ENCODE measurements around the gene MDM2. TPM values are rescaled to one million over a fixed set of nuclear protein-coding genes. Genes with fewer than 3 reads are reported as not detected.

MDM2 gene
- total RNA-seq, 1 donor from 2014 or later = 85.1 TPM

DNA sequence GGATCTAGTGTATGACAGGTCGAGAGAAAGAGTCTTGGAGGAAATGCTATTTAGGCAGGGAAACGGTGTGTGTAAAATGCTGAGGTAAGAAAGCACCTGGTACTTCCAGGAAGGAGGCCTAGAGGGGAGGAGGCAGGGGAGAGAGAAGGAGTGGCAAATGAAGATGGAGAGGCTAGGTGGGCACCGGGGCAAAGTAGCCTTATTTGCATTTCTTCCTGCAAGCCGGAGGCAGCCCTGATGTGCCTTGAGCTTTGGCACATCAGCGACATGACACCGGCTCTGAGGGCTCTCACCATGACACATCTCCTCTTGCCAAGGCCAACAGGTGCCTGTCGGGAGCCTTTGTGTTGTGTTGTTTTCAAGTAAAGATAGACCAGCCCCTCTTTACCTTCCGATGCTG lies 63.4 kb downstream of the MDM2 start:
- H3K4me3 ChIP-seq (ENCODE audit: low read length in 3 of 3) = no peak overlapping the region
- H3K4me1 ChIP-seq (ENCODE audit: control insufficient read depth in 3 of 3, insufficient read depth in 3 of 3, low read length in 3 of 3) = no peaks in the 10 kb centered on the region
- H3K9me3 ChIP-seq (ENCODE audit: control insufficient read depth in 3 of 3, low read length in 3 of 3) = no peaks in the 10 kb centered on the region
- peaks cover 0 to 5% (median 0%) of the 10 kb centered on the region in 3 donors for H3K36me3 ChIP-seq (ENCODE audit: control insufficient read depth in 3 of 3, insufficient read depth in 3 of 3, low read length in 3 of 3)
- H3K9ac ChIP-seq (ENCODE audit: low read depth in 1 of 3, low read length in 3 of 3) = no peak overlapping the region
- no peaks in the 10 kb centered on the region for H3K27me3 ChIP-seq (ENCODE audit: control insufficient read depth in 3 of 3, insufficient read depth in 3 of 3, low read length in 3 of 3)
- H3K27ac ChIP-seq (ENCODE audit: low read depth, low read length) = no peak overlapping the region

DNA sequence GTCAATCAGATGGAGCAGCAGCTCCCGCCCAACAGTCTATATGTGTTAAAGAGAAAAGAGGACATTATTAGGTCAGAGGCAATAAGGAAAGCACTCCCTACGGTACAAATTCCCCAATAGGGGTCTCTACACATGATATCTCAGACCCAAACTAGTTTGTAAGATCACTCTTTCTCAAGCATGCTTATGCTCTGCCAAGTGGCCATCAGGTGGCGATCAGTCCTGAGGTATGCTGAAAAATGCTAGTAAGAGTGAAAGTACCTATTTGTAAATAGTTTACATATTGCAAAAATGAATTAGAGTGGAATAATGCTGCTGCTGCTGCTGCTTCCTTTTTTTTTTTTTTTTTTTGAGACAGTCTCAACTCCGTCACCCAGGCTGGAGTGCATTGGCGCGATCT lies 63.9 kb downstream of the MDM2 start:
- Histone ChIP-seq H3K27ac (ENCODE audit: low read depth, low read length) (no peak overlapping the region), H3K36me3 (ENCODE audit: control insufficient read depth in 3 of 3, insufficient read depth in 3 of 3, low read length in 3 of 3) (peaks cover 0 to 5% (median 0%) of the 10 kb centered on the region in 3 donors), H3K9ac (ENCODE audit: low read depth in 1 of 3, low read length in 3 of 3) (no peak overlapping the region), H3K4me1 (ENCODE audit: control insufficient read depth in 3 of 3, insufficient read depth in 3 of 3, low read length in 3 of 3) (no peaks in the 10 kb centered on the region), H3K9me3 (ENCODE audit: control insufficient read depth in 3 of 3, low read length in 3 of 3) (no peaks in the 10 kb centered on the region), H3K4me3 (ENCODE audit: low read length in 3 of 3) (no peak overlapping the region), H3K27me3 (ENCODE audit: control insufficient read depth in 3 of 3, insufficient read depth in 3 of 3, low read length in 3 of 3) (no peaks in the 10 kb centered on the region)

DNA sequence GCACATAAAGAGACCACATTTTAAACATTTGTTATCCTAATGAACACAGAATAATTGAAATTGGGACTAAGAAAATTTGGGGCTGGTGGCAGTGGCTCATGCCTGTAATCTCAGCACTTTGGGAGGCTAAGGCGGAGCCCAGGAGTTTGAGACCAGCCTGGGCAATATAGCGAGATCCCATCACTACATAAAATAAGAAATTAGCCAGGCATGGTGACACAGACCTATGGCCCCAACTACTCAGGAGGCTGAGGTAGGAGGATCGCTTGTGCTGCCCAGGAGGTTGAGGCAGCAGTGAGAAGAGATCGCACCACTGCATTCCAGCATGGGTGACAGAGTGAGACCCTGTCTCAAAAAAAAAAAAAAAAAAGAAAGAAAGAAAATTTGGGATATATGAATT lies 65.3 kb downstream of the MDM2 start:
- Histone ChIP-seq H3K4me3 (ENCODE audit: low read length in 3 of 3) (no peak overlapping the region), H3K9ac (ENCODE audit: low read depth in 1 of 3, low read length in 3 of 3) (no peak overlapping the region)

DNA sequence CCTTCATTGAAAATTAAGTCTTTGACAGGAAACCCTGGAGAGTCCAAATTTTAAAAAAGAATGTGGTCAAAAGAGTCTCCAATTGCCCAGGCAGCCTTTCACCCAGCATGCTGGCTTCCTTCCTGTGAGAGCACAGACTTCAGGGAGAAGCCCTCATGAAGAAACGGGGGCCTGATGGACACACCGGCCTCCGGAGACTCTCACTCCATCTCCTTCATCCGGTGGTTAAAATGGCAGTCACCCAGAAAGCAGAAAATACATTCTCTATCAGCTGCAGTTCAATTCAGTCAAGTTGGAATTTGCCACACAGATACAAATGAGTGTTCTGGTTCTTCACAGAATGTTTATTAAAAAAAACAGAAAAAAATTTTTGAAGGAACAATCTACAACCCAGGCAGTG lies 68.5 kb downstream of the MDM2 start:
- Histone ChIP-seq H3K27ac (ENCODE audit: low read depth, low read length) (no peak overlapping the region), H3K36me3 (ENCODE audit: control insufficient read depth in 3 of 3, insufficient read depth in 3 of 3, low read length in 3 of 3) (peaks cover 0 to 2% (median 0%) of the 10 kb centered on the region in 3 donors), H3K9me3 (ENCODE audit: control insufficient read depth in 3 of 3, low read length in 3 of 3) (no peaks in the 10 kb centered on the region), H3K4me1 (ENCODE audit: control insufficient read depth in 3 of 3, insufficient read depth in 3 of 3, low read length in 3 of 3) (no peaks in the 10 kb centered on the region), H3K4me3 (ENCODE audit: low read length in 3 of 3) (no peak overlapping the region), H3K9ac (ENCODE audit: low read depth in 1 of 3, low read length in 3 of 3) (no peak overlapping the region), H3K27me3 (ENCODE audit: control insufficient read depth in 3 of 3, insufficient read depth in 3 of 3, low read length in 3 of 3) (no peaks in the 10 kb centered on the region)

More for the DNA sequence above, 65.3 kb downstream of the MDM2 start:
- H3K36me3 ChIP-seq (ENCODE audit: control insufficient read depth in 3 of 3, insufficient read depth in 3 of 3, low read length in 3 of 3) = peaks cover 0 to 5% (median 0%) of the 10 kb centered on the region in 3 donors
- no peaks in the 10 kb centered on the region for H3K9me3 ChIP-seq (ENCODE audit: control insufficient read depth in 3 of 3, low read length in 3 of 3)
- H3K27me3 ChIP-seq (ENCODE audit: control insufficient read depth in 3 of 3, insufficient read depth in 3 of 3, low read length in 3 of 3) = no peaks in the 10 kb centered on the region
- H3K27ac ChIP-seq (ENCODE audit: low read depth, low read length) = no peak overlapping the region
- no peaks in the 10 kb centered on the region for H3K4me1 ChIP-seq (ENCODE audit: control insufficient read depth in 3 of 3, insufficient read depth in 3 of 3, low read length in 3 of 3)

DNA sequence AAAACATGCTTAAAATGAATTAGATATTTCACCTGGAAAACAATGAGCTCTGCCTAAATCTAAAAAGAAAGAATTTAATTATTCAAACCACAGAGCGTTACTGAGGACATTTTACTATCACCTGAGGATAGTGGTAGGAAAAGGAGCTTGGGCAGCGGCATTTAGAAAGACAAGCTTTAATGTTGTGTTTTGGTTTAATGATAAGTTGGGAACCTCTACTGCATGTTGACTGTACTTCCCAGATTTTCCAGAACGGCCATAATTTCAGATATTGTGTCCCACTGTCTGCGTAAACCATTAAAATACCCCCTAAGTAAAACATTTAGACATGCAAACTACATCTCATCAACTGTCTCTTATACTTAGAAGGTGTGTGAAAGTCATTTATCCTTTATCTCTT lies 69.6 kb downstream of the MDM2 start:
- no peaks in the 10 kb centered on the region for H3K4me1 ChIP-seq (ENCODE audit: control insufficient read depth in 3 of 3, insufficient read depth in 3 of 3, low read length in 3 of 3)
- no peak overlapping the region for H3K4me3 ChIP-seq (ENCODE audit: low read length in 3 of 3)
- no peaks in the 10 kb centered on the region for H3K27me3 ChIP-seq (ENCODE audit: control insufficient read depth in 3 of 3, insufficient read depth in 3 of 3, low read length in 3 of 3)
- no peaks in the 10 kb centered on the region for H3K36me3 ChIP-seq (ENCODE audit: control insufficient read depth in 3 of 3, insufficient read depth in 3 of 3, low read length in 3 of 3)
- no peaks in the 10 kb centered on the region for H3K9me3 ChIP-seq (ENCODE audit: control insufficient read depth in 3 of 3, low read length in 3 of 3)
- H3K9ac ChIP-seq (ENCODE audit: low read depth in 1 of 3, low read length in 3 of 3) = no peak overlapping the region
- H3K27ac ChIP-seq (ENCODE audit: low read depth, low read length) = no peak overlapping the region

DNA sequence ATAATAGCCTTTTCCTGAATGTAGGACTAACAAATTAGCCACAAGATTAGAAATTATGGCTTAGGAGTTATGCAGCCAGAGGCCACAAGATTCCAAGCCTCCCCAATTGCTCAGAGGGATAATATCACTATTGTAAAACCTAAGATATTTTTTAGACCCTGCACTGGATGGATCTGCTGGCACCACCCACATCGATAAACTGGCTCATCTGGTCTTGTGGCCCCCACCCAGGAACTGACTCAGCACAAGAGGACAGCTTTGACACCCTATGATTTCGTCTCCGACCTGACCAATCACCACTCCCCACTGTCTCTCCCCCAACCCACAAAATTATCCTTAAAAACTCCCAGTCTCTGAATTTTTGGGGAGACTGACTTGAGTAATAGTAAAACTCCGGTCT lies 70.3 kb downstream of the MDM2 start:
- Histone ChIP-seq H3K36me3 (ENCODE audit: control insufficient read depth in 3 of 3, insufficient read depth in 3 of 3, low read length in 3 of 3) (no peaks in the 10 kb centered on the region), H3K27ac (ENCODE audit: low read depth, low read length) (no peak overlapping the region), H3K9ac (ENCODE audit: low read depth in 1 of 3, low read length in 3 of 3) (no peak overlapping the region), H3K27me3 (ENCODE audit: control insufficient read depth in 3 of 3, insufficient read depth in 3 of 3, low read length in 3 of 3) (peaks cover 0 to under 1% (median 0%) of the 10 kb centered on the region in 3 donors), H3K4me1 (ENCODE audit: control insufficient read depth in 3 of 3, insufficient read depth in 3 of 3, low read length in 3 of 3) (no peaks in the 10 kb centered on the region), H3K9me3 (ENCODE audit: control insufficient read depth in 3 of 3, low read length in 3 of 3) (no peaks in the 10 kb centered on the region), H3K4me3 (ENCODE audit: low read length in 3 of 3) (no peak overlapping the region)

DNA sequence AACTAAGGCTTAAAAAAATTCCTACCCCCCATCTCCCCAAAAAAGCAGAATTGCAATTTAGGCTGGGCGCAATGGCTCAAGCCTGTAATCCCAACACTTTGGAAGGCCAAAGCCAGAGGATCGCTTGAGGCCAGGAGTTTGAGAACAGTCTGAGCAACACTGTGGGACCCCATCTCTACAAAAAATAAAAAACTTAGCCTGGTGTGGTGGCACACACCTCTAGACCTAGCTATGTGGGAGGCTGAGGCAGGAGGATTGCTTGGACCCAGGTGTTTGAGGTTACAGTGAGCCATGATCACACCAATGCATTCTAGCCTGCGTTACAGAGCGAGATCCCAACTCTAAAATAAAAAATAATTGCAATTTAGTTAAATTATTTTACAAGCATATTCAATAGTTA lies 70.9 kb downstream of the MDM2 start:
- Histone ChIP-seq H3K9me3 (ENCODE audit: control insufficient read depth in 3 of 3, low read length in 3 of 3) (no peaks in the 10 kb centered on the region), H3K4me1 (ENCODE audit: control insufficient read depth in 3 of 3, insufficient read depth in 3 of 3, low read length in 3 of 3) (no peaks in the 10 kb centered on the region), H3K36me3 (ENCODE audit: control insufficient read depth in 3 of 3, insufficient read depth in 3 of 3, low read length in 3 of 3) (no peaks in the 10 kb centered on the region), H3K4me3 (ENCODE audit: low read length in 3 of 3) (no peak overlapping the region), H3K27ac (ENCODE audit: low read depth, low read length) (no peak overlapping the region), H3K27me3 (ENCODE audit: control insufficient read depth in 3 of 3, insufficient read depth in 3 of 3, low read length in 3 of 3) (peaks cover 0 to 2% (median 0%) of the 10 kb centered on the region in 3 donors), H3K9ac (ENCODE audit: low read depth in 1 of 3, low read length in 3 of 3) (no peak overlapping the region)

DNA sequence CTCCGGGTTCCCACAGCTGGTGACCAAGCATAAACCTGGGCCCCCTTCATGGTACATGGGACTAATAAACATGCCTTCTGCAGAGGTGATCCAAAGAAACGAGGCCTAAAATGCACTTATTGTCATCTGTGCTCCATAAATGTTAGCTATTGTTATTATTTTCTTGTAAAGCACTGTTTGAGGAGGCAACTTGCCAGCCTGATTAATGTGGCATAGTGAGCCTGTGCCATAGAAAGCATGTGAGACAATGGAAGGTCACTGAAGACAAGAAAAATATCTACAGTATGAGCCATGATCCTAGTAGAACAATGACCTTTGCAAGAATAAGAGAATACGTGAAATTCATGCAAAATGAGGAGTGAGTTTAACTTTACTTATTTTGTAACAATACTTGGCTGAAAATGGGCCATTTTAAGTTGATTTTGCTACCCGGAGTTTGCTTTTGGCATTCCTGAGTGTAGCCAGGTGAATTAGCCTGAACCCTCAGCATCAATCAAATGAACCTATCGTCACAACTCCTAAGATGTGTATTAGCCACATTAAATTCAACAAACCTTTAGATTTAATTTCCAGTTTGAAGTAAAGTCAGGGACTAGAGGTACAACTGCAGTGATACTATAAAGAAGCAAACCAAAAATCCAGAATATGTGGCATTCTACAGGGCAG lies 72.8 kb downstream of the MDM2 start:
- no peaks in the 10 kb centered on the region for H3K36me3 ChIP-seq (ENCODE audit: control insufficient read depth in 3 of 3, insufficient read depth in 3 of 3, low read length in 3 of 3)
- no peak overlapping the region for H3K4me3 ChIP-seq (ENCODE audit: low read length in 3 of 3)
- H3K4me1 ChIP-seq (ENCODE audit: control insufficient read depth in 3 of 3, insufficient read depth in 3 of 3, low read length in 3 of 3) = no peaks in the 10 kb centered on the region
- H3K27ac ChIP-seq (ENCODE audit: low read depth, low read length) = no peak overlapping the region
- H3K9me3 ChIP-seq (ENCODE audit: control insufficient read depth in 3 of 3, low read length in 3 of 3) = no peaks in the 10 kb centered on the region
- peaks cover 0 to 2% (median 0%) of the 10 kb centered on the region in 3 donors for H3K27me3 ChIP-seq (ENCODE audit: control insufficient read depth in 3 of 3, insufficient read depth in 3 of 3, low read length in 3 of 3)
- no peak overlapping the region for H3K9ac ChIP-seq (ENCODE audit: low read depth in 1 of 3, low read length in 3 of 3)

DNA sequence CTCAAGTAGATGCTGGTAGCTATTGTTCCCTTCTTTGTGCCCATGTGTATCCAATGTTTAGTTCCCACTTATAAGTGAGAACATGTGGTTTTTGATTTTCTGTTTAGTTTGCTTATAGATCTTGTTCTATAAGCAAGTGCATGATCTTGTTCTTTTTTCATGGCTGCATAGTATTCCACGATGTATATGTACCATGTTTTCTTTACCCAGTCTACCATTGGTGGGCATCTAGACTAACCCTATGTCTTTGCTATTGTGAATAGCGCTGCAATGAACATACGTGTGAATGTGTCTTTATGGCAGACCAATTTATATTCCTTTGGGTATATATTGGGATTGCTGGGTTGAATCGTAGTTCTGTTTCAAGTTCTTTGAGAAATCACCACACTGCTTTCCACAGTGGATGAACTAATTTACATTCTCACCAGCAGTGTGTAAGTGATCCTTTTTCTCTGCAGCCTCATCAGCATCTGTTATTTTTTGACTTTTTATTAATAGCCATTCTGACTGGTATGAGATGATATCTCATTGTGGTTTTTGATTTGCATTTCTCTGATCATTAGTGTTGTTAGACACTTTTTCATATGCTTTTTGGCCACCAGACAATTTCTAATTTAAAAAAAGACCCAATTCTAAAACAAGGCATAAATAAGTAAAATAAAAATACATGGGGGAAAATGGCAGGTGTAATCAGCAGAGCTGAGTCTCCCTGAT lies 74.4 kb downstream of the MDM2 start:
- no peaks in the 10 kb centered on the region for H3K36me3 ChIP-seq (ENCODE audit: control insufficient read depth in 3 of 3, insufficient read depth in 3 of 3, low read length in 3 of 3)
- H3K9me3 ChIP-seq (ENCODE audit: control insufficient read depth in 3 of 3, low read length in 3 of 3) = no peaks in the 10 kb centered on the region
- H3K27ac ChIP-seq (ENCODE audit: low read depth, low read length) = no peak overlapping the region
- no peaks in the 10 kb centered on the region for H3K4me1 ChIP-seq (ENCODE audit: control insufficient read depth in 3 of 3, insufficient read depth in 3 of 3, low read length in 3 of 3)
- no peak overlapping the region for H3K4me3 ChIP-seq (ENCODE audit: low read length in 3 of 3)
- peaks cover 0 to 2% (median 0%) of the 10 kb centered on the region in 3 donors for H3K27me3 ChIP-seq (ENCODE audit: control insufficient read depth in 3 of 3, insufficient read depth in 3 of 3, low read length in 3 of 3)
- H3K9ac ChIP-seq (ENCODE audit: low read depth in 1 of 3, low read length in 3 of 3) = no peak overlapping the region

DNA sequence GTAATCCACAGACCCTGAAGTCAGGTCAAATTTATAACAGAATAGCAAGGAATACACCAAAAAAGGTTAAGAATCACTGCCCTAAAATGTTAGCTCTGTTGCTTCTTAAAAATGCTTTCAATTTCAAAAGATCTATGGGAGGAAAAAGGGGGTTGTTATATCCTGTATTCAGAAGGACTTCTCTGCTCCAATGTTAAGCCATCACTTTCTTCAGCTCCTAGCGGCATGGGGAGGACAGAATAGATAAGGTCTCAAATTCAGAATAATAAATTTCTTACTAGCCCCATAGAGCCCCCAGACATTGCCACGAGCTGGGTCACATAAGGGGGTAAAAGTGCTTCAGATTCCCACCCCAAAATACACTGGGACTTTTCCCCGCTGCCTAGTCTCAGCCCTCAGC lies 75.2 kb downstream of the MDM2 start:
- no peaks in the 10 kb centered on the region for H3K9me3 ChIP-seq (ENCODE audit: control insufficient read depth in 3 of 3, low read length in 3 of 3)

More for the DNA sequence above, 75.2 kb downstream of the MDM2 start:
- Histone ChIP-seq H3K4me1 (ENCODE audit: control insufficient read depth in 3 of 3, insufficient read depth in 3 of 3, low read length in 3 of 3) (no peaks in the 10 kb centered on the region), H3K9ac (ENCODE audit: low read depth in 1 of 3, low read length in 3 of 3) (no peak overlapping the region), H3K36me3 (ENCODE audit: control insufficient read depth in 3 of 3, insufficient read depth in 3 of 3, low read length in 3 of 3) (no peaks in the 10 kb centered on the region), H3K27ac (ENCODE audit: low read depth, low read length) (no peak overlapping the region), H3K4me3 (ENCODE audit: low read length in 3 of 3) (no peak overlapping the region), H3K27me3 (ENCODE audit: control insufficient read depth in 3 of 3, insufficient read depth in 3 of 3, low read length in 3 of 3) (peaks cover 0 to 2% (median 0%) of the 10 kb centered on the region in 3 donors)

All from skeletal muscle tissue (tissue), 4 donors.